C4-2B (cell line): ENCODE results near the gene DYRK1A.

Experiments used
- H3K27ac ChIP-seq: fragments of 450-650 bp; 2 replicates; pipeline ENCODE4 v1.5.1; 2017
- CTCF ChIP-seq: fragments of 450-650 bp; conservative IDR thresholded peaks from 2 replicates; pipeline ENCODE4 v1.5.1; 2017; ENCODE audit warnings: mild to moderate bottlenecking
- ZFX ChIP-seq: fragments of 450-650 bp; IDR thresholded peaks from 2 replicates; pipeline ENCODE4 v1.6.1; 2017

Gene DYRK1A

GRCh38 chr21:37412603-37413360 is 46.2 kb downstream of the DYRK1A start:
- no peak for TF ChIP-seq CTCF
- TF ChIP-seq ZFX, result no peak
- no peak overlapping the region for H3K27ac ChIP-seq

- no peak for TF ChIP-seq CTCF
- TF ChIP-seq ZFX, result no peak
- no peak overlapping the region for H3K27ac ChIP-seq
Measured at GRCh38 chr21:37413553-37414291, 47.1 kb downstream of the DYRK1A start.

- H3K27ac ChIP-seq, result no peak overlapping the region
Measured at GRCh38 chr21:37414292-37415253, 48.0 kb downstream of the DYRK1A start.

GRCh38 chr21:37415939-37416338 is 49.4 kb downstream of the DYRK1A start:
- no peak overlapping the region for H3K27ac ChIP-seq

More at GRCh38 chr21:37414292-37415253, 48.0 kb downstream of the DYRK1A start:
- TF ChIP-seq ZFX (no peak), CTCF (no peak)

GRCh38 chr21:37416914-37417313 is 50.3 kb downstream of the DYRK1A start:
- no peak overlapping the region for H3K27ac ChIP-seq
- no peak for TF ChIP-seq CTCF
- TF ChIP-seq ZFX, result no peak

More at GRCh38 chr21:37415939-37416338, 49.4 kb downstream of the DYRK1A start:
- TF ChIP-seq CTCF (no peak), ZFX (no peak)

- no peak for TF ChIP-seq CTCF
- TF ChIP-seq ZFX, result no peak
- no peak overlapping the region for H3K27ac ChIP-seq
Measured at GRCh38 chr21:37419228-37419906, 52.8 kb downstream of the DYRK1A start.
